A549 (cell line): ENCODE results near the gene CLIP1. TPM values are rescaled to one million over a fixed set of nuclear protein-coding genes. Genes with fewer than 3 reads are reported as not detected.

Experiments used
- ATAC-seq, 2 experiments: fragments of 200-7000 bp in 1 of 2; fragments of >200 bp in 1 of 2; cut with Nextera tagmentation in 1 of 2; cut with Tn5 transposase in 1 of 2; 3 replicates each; pipeline versions ENCODE4 v1.8.0 to v1.9.1; 2018 to 2020; ENCODE audit warnings: mild to moderate bottlenecking in 1 of 2, moderate library complexity in 1 of 2
- CTCF ChIA-PET: fragments of 300-600 bp; sonication (Branson Sonifier 250); formaldehyde crosslinking; extraction: SDS; loops from one replicate; lab custom pipeline; 2021; ENCODE audit warnings: antibody characterized with exemption, inconsistent platforms; lab: Yijun Ruan, JAX
- POLR2A ChIA-PET: fragments of 350-600 bp; formaldehyde crosslinking; extraction: SDS; loops from one replicate; lab custom pipeline; 2021; ENCODE audit warnings: antibody characterized with exemption, inconsistent platforms; lab: Yijun Ruan, JAX
- DNase-seq, 2 experiments: peaks; one replicate each; pipeline versions ENCODE4 v3.0.0 to v3.0.0-alpha.2; 2011 to 2016; ENCODE audit warnings: low read depth in 1 of 2, low spot score in 1 of 2
- FAIRE-seq: peaks from 2 replicates; lab custom pipeline; 2011; peaks lifted over from hg19 to GRCh38; lab: Jason Lieb, UNC
- H3K27ac ChIP-seq, 2 experiments: fragments of >200 bp; sonication (Bioruptor Twin); formaldehyde crosslinking; 3 replicates each; pipeline ENCODE4 v1.5.1; 2016 to 2017
- H3K4me1 ChIP-seq: fragments of >200 bp; sonication (Bioruptor Twin); formaldehyde crosslinking; 3 replicates; pipeline ENCODE4 v1.6.1; 2016
- H3K4me2 ChIP-seq: fragments of >200 bp; sonication (Bioruptor Twin); formaldehyde crosslinking; 3 replicates; pipeline ENCODE4 v1.6.1; 2016
- H3K4me3 ChIP-seq: fragments of >200 bp; sonication (Bioruptor Twin); formaldehyde crosslinking; 3 replicates; pipeline ENCODE4 v1.5.1; 2016
- H3K9me3 ChIP-seq: fragments of >200 bp; sonication (Bioruptor Twin); formaldehyde crosslinking; 3 replicates; pipeline ENCODE4 v1.6.1; 2016
- ATOH8 ChIP-seq: fragments of 250-450 bp; sonication (Bioruptor Pico); IDR thresholded peaks from 2 replicates; pipeline ENCODE4 v1.5.0; 2020; ENCODE audit warnings: low read depth, mild to moderate bottlenecking, moderate library complexity
- CBX8 ChIP-seq: fragments of 200-600 bp; sonication (generic); IDR thresholded peaks from 2 replicates; pipeline ENCODE4 v1.6.1; 2016
- CEBPB ChIP-seq, 2 experiments: fragments of >200 bp in 1 of 2; sonication (Bioruptor Twin) in 1 of 2; formaldehyde crosslinking in 1 of 2; IDR thresholded peaks; 2 replicates each; pipeline ENCODE4 v1.6.1; 2012 to 2016
- CHD4 ChIP-seq: fragments of 200-600 bp; sonication (generic); IDR thresholded peaks from 2 replicates; pipeline ENCODE4 v1.6.1; 2016; ENCODE audit warnings: antibody characterized with exemption, mild to moderate bottlenecking, borderline replicate concordance
- CTCF ChIP-seq: fragments of >200 bp; sonication (Bioruptor Twin); formaldehyde crosslinking; IDR thresholded peaks from 3 replicates; pipeline ENCODE4 v1.5.1; 2016
- EHMT2 ChIP-seq: fragments of 200-600 bp; sonication (generic); IDR thresholded peaks from 2 replicates; pipeline ENCODE4 v1.6.1; 2016; ENCODE audit warnings: antibody characterized with exemption, low read depth, mild to moderate bottlenecking, moderate library complexity
- FOXS1 ChIP-seq: fragments of 250-450 bp; sonication (Bioruptor Pico); IDR thresholded peaks from 2 replicates; pipeline ENCODE4 v1.5.0; 2020; ENCODE audit warnings: mild to moderate bottlenecking, moderate library complexity
- GATA3 ChIP-seq: IDR thresholded peaks from 2 replicates; pipeline ENCODE4 v1.6.1; 2012; ENCODE audit warnings: borderline replicate concordance
- HEYL ChIP-seq: fragments of 250-450 bp; sonication (Bioruptor Pico); IDR thresholded peaks from 2 replicates; pipeline ENCODE4 v1.8.0; 2021; ENCODE audit warnings: mild to moderate bottlenecking, moderate library complexity
- HMGXB4 ChIP-seq: fragments of 250-450 bp; sonication (Bioruptor Pico); IDR thresholded peaks from 2 replicates; pipeline ENCODE4 v1.5.0; 2021; ENCODE audit warnings: mild to moderate bottlenecking, moderate library complexity, borderline replicate concordance
- JUNB ChIP-seq: fragments of >200 bp; sonication (Bioruptor Twin); formaldehyde crosslinking; IDR thresholded peaks from 2 replicates; pipeline ENCODE4 v1.6.1; 2016
- KDM1A ChIP-seq: fragments of 200-600 bp; sonication (generic); IDR thresholded peaks from 2 replicates; pipeline ENCODE4 v1.6.1; 2016; ENCODE audit warnings: low read depth, mild to moderate bottlenecking
- KDM5A ChIP-seq: fragments of 200-600 bp; sonication (generic); IDR thresholded peaks from 2 replicates; pipeline ENCODE4 v1.6.1; 2016; ENCODE audit warnings: antibody characterized with exemption, mild to moderate bottlenecking
- MYC ChIP-seq: IDR thresholded peaks from 2 replicates; pipeline ENCODE4 v1.6.1; 2012; ENCODE audit warnings: mild to moderate bottlenecking, inconsistent platforms, low read length, improper control_type of control experiment, borderline replicate concordance
- NFE2L2 ChIP-seq: fragments of 150-350 bp; conservative IDR thresholded peaks from 2 replicates; pipeline ENCODE4 v1.6.1; 2014; ENCODE audit warnings: low read length
- PHF8 ChIP-seq: fragments of 200-600 bp; sonication (generic); IDR thresholded peaks from 2 replicates; pipeline ENCODE4 v1.6.1; 2016; ENCODE audit warnings: low read depth, mild to moderate bottlenecking, antibody characterized with exemption, moderate library complexity, borderline replicate concordance
- POLR2A ChIP-seq: IDR thresholded peaks from 2 replicates; pipeline ENCODE4 v1.6.1; 2012; ENCODE audit warnings: mild to moderate bottlenecking, low read length
- POLR2AphosphoS2 ChIP-seq: conservative IDR thresholded peaks from 2 replicates; pipeline ENCODE4 v1.6.1; 2012; ENCODE audit warnings: low read length, improper control_type of control experiment, inconsistent platforms
- RAD21 ChIP-seq, 2 experiments: fragments of >200 bp in 1 of 2; sonication (Bioruptor Twin) in 1 of 2; formaldehyde crosslinking in 1 of 2; IDR thresholded peaks in 1 of 2; conservative IDR thresholded peaks in 1 of 2; 2 replicates in 1 of 2; 3 replicates in 1 of 2; pipeline ENCODE4 v1.6.1; 2012 to 2018; ENCODE audit warnings: inconsistent platforms in 1 of 2
- RARB ChIP-seq: fragments of 250-450 bp; sonication (Bioruptor Pico); IDR thresholded peaks from 2 replicates; pipeline ENCODE4 v1.8.0; 2021; ENCODE audit warnings: mild to moderate bottlenecking, moderate library complexity
- REST ChIP-seq: fragments of 200-600 bp; sonication (generic); IDR thresholded peaks from 2 replicates; pipeline ENCODE4 v1.6.1; 2016; ENCODE audit warnings: antibody characterized with exemption, mild to moderate bottlenecking, moderate library complexity
- RFX5 ChIP-seq: fragments of 450-650 bp; IDR thresholded peaks from 2 replicates; pipeline ENCODE4 v1.7.1; 2014; ENCODE audit warnings: antibody characterized with exemption, mild to moderate bottlenecking, moderate library complexity
- RNF2 ChIP-seq: fragments of 200-600 bp; sonication (generic); IDR thresholded peaks from 2 replicates; pipeline ENCODE4 v1.6.1; 2016; ENCODE audit warnings: low read depth, mild to moderate bottlenecking, antibody characterized with exemption, moderate library complexity, borderline replicate concordance
- SREBF2 ChIP-seq: fragments of 450-650 bp; IDR thresholded peaks from 2 replicates; pipeline ENCODE4 v1.6.1; 2014; ENCODE audit warnings: mild to moderate bottlenecking, moderate library complexity
- WGBS: methylation state at CpG from one replicate; pipeline ENCODE4 v1.1.6; 2017; ENCODE audit errors: missing lambda C conversion rate; 5-methylcytosine and 5-hydroxymethylcytosine counted together
- polyA plus RNA-seq, 4 experiments: library from polyadenylated mRNA; depleted of rRNA in 3 of 4; stranded (reverse); fragments of >200 nt; fragmentation: RNase III in 1 of 4; extraction: RNeasy Plus Mini Kit Qiagen cat#74134 plus additional on column Dnase treatment in 1 of 4; gene quantifications; 2 replicates in 3 of 4; 3 replicates in 1 of 4; pipeline ENCODE4 v1.2.3, GENCODE V29; 2011 to 2017

Gene CLIP1
- polyA plus RNA-seq, 2 of the 4 experiments (the other 2 are of a cell fraction), result 43.0 to 133 TPM

- POLR2A ChIA-PET, result no interaction called here
- FAIRE-seq, result no peak
Observed at GRCh38 chr12:122348505-122348904, 74.0 kb downstream of the CLIP1 start.

GRCh38 chr12:122346054-122346453, 76.4 kb downstream of the CLIP1 start:
- H3K27ac ChIP-seq, result no peak overlapping the region
- no peak overlapping the region for H3K4me3 ChIP-seq
- no peak overlapping the region for H3K4me2 ChIP-seq
- 96% methylated on average over 5 of the region's 5 CpGs for WGBS
- POLR2A ChIA-PET, result no interaction called here
- no peaks in the 10 kb centered on the region for H3K4me1 ChIP-seq
- FAIRE-seq (no peak), DNase-seq (no peak), ATAC-seq (no peak)
- CTCF ChIA-PET, result interaction anchor here (6.8 kb wide), 1 partner anchor 9 kb away, joined by 54 read pairs; no protein-coding TSS in a partner anchor
- H3K9me3 ChIP-seq, result no peaks in the 10 kb centered on the region
- no peak for TF ChIP-seq RAD21 (conservative IDR thresholded peaks at IDR 0.05 in 1 of 2, IDR thresholded peaks at IDR 0.05 in 1 of 2)
- no peak for TF ChIP-seq RNF2
- TF ChIP-seq RFX5, result no peak
- TF ChIP-seq RARB (CRISPR knock-in tag), result no peak
- TF ChIP-seq EHMT2, result no peak
- TF ChIP-seq MYC, result no peak
- no peak for TF ChIP-seq JUNB
- no peak for TF ChIP-seq PHF8
- TF ChIP-seq POLR2A, result no peak
- no peak for TF ChIP-seq ATOH8 (CRISPR knock-in tag)
- TF ChIP-seq CHD4, result no peak
- TF ChIP-seq HEYL (CRISPR knock-in tag), result no peak

More at GRCh38 chr12:122348505-122348904, 74.0 kb downstream of the CLIP1 start:
- no peak overlapping the region for H3K27ac ChIP-seq
- 89% methylated on average over 4 of the region's 4 CpGs for WGBS
- CTCF ChIA-PET, result interaction anchor here (0.5 to 6.8 kb wide), 8 partner anchors 7 to 52 kb away, joined by 3 to 54 read pairs (median 3); no protein-coding TSS in a partner anchor
- H3K9me3 ChIP-seq, result no peaks in the 10 kb centered on the region
- no peak for ATAC-seq
- H3K4me2 ChIP-seq, result no peak overlapping the region
- no peaks in the 10 kb centered on the region for H3K4me1 ChIP-seq
- no peak for DNase-seq
- TF ChIP-seq GATA3 (no peak), HMGXB4 (no peak), CBX8 (no peak), SREBF2 (no peak), NFE2L2 (no peak), RAD21 (conservative IDR thresholded peaks at IDR 0.05 in 1 of 2, IDR thresholded peaks at IDR 0.05 in 1 of 2) (no peak), FOXS1 (CRISPR knock-in tag) (no peak), CTCF (no peak), KDM5A (no peak), CHD4 (no peak), JUNB (no peak), REST (no peak), KDM1A (no peak), POLR2AphosphoS2 (no peak), CEBPB (IDR thresholded peaks at IDR 0.05) (no peak)
- TF ChIP-seq, all 56 proteins: peak for 0
- no peak overlapping the region for H3K4me3 ChIP-seq
